BJ (cell line): ENCODE measurements around the gene EEF2. TPM values are rescaled to one million over a fixed set of nuclear protein-coding genes. Genes with fewer than 3 reads are reported as not detected.
"Not testable (repeated sequence)": the region's sequence is repeated elsewhere in the genome, so short reads cannot be mapped to it uniquely, and the experiment has no call there.

Experiments
- CTCF ChIA-PET: fragments of 350-600 bp; formaldehyde crosslinking; extraction: SDS; loops from one replicate; lab custom pipeline; 2021; ENCODE audit warnings: antibody characterized with exemption, inconsistent platforms; lab: Yijun Ruan, JAX
- POLR2A ChIA-PET: fragments of 300-600 bp; sonication (Branson Sonifier 250); formaldehyde crosslinking; extraction: SDS; loops from one replicate; lab custom pipeline; 2021; ENCODE audit warnings: antibody characterized with exemption; lab: Charles Lee
- DNase-seq: peaks from one replicate; pipeline ENCODE4 v3.0.0-alpha.2; 2011; ENCODE audit warnings: low read depth
- H3K27me3 ChIP-seq: 2 replicates; pipeline ENCODE4 v1.6.0; 2011; ENCODE audit warnings: low read length; ENCODE audit not compliant: control insufficient read depth, insufficient read depth
- H3K36me3 ChIP-seq: 2 replicates; pipeline ENCODE4 v1.5.1; 2011; ENCODE audit warnings: low read length; ENCODE audit not compliant: control insufficient read depth, insufficient read depth
- H3K4me3 ChIP-seq: 2 replicates; pipeline ENCODE4 v1.5.1; 2011; ENCODE audit warnings: low read depth, mild to moderate bottlenecking, control low read depth, low read length
- CTCF ChIP-seq: IDR thresholded peaks from 2 replicates; pipeline ENCODE4 v1.5.1; 2011; ENCODE audit warnings: low read depth, mild to moderate bottlenecking, control low read depth, inconsistent platforms, low read length, moderate library complexity; ENCODE audit not compliant: insufficient read depth
- polyA plus RNA-seq: library from polyadenylated mRNA; depleted of rRNA; stranded (reverse); fragments of >200 nt; gene quantifications from 2 replicates; pipeline ENCODE4 v1.2.3, GENCODE V29; 2011

EEF2 gene
- polyA plus RNA-seq, 1 experiment = 2,469 TPM

- POLR2A ChIA-PET = no interaction called here
- CTCF ChIA-PET = no interaction called here
- H3K27me3 ChIP-seq = no peaks in the 10 kb centered on the region
- no peak for TF ChIP-seq CTCF
- peaks cover 48% of the 10 kb centered on the region for H3K36me3 ChIP-seq
- DNase-seq = no peak
- no peak overlapping the region for H3K4me3 ChIP-seq
These were observed 26.2 kb downstream of the EEF2 start for GRCh38 chr19:3958836-3959765.

- DNase-seq = no peak
- ChIA-PET CTCF (interaction anchor here (0.6 to 1.3 kb wide), 2 partner anchors 134 to 249 kb away, joined by 3 to 4 read pairs; no protein-coding TSS in a partner anchor), POLR2A (no interaction called here)
- Histone ChIP-seq H3K4me3 (no peak overlapping the region), H3K27me3 (no peaks in the 10 kb centered on the region), H3K36me3 (peaks cover 28% of the 10 kb centered on the region)
- TF ChIP-seq CTCF = no peak
These were observed 29.6 kb downstream of the EEF2 start for GRCh38 chr19:3955688-3956087.

GRCh38 chr19:3955276-3955675 is 30.0 kb downstream of the EEF2 start:
- DNase-seq, H3K4me3 ChIP-seq, POLR2A ChIA-PET, H3K27me3 ChIP-seq: not testable (repeated sequence)
- H3K36me3 ChIP-seq = peaks cover 27% of the 10 kb centered on the region
- CTCF ChIA-PET = interaction anchor here (1.3 kb wide), 1 partner anchor 133 kb away, joined by 4 read pairs; no protein-coding TSS in a partner anchor

- DNase-seq = no peak
- CTCF ChIA-PET = interaction anchor here (0.6 kb wide), 1 partner anchor 11 kb away, joined by 4 read pairs; no protein-coding TSS in a partner anchor
- Histone ChIP-seq H3K4me3 (no peak overlapping the region), H3K36me3 (peaks cover 18% of the 10 kb centered on the region), H3K27me3 (no peaks in the 10 kb centered on the region)
- TF ChIP-seq CTCF = no peak
- POLR2A ChIA-PET = no interaction called here
These were observed 31.2 kb downstream of the EEF2 start for GRCh38 chr19:3954107-3954506.

- POLR2A ChIA-PET = not testable (repeated sequence)
These were observed 32.4 kb downstream of the EEF2 start for GRCh38 chr19:3952755-3953276.

More at GRCh38 chr19:3952755-3953276, 32.4 kb downstream of the EEF2 start:
- H3K4me3 ChIP-seq, CTCF ChIA-PET, H3K36me3 ChIP-seq, H3K27me3 ChIP-seq, DNase-seq: not testable (repeated sequence)
